ENCODE results near the gene TRABD2B. TPM values are rescaled to one million over a fixed set of nuclear protein-coding genes. Genes with fewer than 3 reads are reported as not detected.

The TRABD2B gene
- total RNA-seq, 1 donor from 2014 or later: not detected

DNA sequence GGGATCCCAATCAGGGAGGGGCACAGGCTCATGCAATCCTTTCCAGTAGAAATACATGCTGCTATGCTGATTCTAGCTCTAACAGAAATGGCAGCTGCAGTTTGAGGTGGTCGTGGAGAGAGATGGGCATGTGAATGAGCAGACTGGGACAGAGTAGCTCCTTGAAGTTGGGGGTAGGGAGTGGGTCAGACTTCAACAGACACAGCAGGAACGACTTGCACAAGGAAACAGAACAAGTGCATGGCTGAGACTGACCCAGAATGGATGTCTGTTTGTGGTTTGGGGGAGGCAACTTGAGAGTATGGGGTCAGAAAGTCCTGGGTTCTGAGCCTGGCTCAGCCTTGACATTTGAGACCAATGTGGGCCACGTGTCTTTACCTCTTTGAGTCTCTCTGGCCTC, 25.1 kb upstream of the TRABD2B start:
- no peak for DNase-seq (ENCODE audit: low read depth)

DNA sequence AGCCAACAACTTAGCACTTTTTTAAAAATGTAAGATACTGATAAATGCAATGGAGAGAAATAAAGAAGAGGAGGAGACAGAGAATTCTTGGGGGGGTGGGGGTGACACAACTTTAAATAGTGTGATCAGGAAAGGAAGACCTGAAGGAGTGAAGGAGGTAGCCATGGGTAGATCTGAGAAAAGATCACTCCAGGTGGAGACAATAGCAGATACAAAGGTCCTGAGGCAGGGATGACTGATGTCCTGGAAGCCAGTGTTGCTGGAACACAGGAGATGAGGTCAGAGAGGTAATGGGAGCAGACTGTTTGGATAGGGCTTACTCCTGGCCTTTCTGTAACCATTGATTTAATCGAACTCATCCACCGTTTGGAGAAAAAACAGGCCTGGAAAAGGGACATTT, 24.6 kb upstream of the TRABD2B start:
- no peak for DNase-seq (ENCODE audit: low read depth)

- DNase-seq (ENCODE audit: low read depth): no peak
Observed at GRCh38 chr1:48019714-48020315, 22.6 kb upstream of the TRABD2B start.

GRCh38 chr1:48018799-48019198, 21.6 kb upstream of the TRABD2B start:
- DNase-seq (ENCODE audit: low read depth): no peak

- no peak for DNase-seq (ENCODE audit: low read depth)
Observed at GRCh38 chr1:48017716-48018115, 20.5 kb upstream of the TRABD2B start.

DNA sequence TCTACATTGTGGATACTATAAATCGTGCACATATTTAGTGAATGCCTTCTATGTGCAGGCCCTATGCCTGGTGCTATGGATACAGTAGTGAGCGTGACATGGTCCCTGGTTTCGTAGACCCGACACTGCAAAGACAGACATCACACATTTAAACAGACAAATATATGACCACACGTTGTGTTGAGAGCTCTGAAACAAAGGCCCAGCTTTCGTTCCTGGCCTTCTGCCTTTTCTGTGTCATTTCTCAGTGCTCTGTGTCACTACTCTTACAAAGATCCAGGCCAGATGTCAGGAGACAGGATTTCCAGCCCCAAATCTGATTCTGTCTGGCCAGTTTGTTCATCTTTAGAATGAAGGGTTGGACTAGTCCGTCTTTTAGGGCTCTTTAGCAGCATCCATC, 19.3 kb upstream of the TRABD2B start:
- DNase-seq (ENCODE audit: low read depth): no peak

DNA sequence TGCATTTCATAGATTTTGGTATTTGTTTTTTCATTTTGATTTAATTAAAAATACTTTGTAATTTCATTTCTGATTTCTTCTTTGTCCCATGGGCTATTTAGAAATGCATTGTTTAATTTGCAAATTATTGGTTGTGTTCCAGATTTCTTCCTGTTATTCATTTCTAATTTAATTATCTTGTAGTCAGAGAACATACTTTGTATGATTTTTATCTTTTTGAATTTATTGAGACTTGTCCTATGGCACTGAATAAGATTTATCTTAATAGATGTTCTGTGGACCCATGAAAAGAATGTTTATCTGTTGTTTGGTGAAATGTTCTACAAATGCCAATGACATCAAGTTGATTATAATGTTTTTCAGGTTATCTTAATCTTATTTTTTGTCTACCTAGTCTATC, 16.1 kb upstream of the TRABD2B start:
- no peak for DNase-seq (ENCODE audit: low read depth)

- DNase-seq (ENCODE audit: low read depth): no peak
Observed at GRCh38 chr1:48007047-48007446, 9.9 kb upstream of the TRABD2B start.

GRCh38 chr1:48006264-48006663, 9.1 kb upstream of the TRABD2B start:
- no peak for DNase-seq (ENCODE audit: low read depth)

DNA sequence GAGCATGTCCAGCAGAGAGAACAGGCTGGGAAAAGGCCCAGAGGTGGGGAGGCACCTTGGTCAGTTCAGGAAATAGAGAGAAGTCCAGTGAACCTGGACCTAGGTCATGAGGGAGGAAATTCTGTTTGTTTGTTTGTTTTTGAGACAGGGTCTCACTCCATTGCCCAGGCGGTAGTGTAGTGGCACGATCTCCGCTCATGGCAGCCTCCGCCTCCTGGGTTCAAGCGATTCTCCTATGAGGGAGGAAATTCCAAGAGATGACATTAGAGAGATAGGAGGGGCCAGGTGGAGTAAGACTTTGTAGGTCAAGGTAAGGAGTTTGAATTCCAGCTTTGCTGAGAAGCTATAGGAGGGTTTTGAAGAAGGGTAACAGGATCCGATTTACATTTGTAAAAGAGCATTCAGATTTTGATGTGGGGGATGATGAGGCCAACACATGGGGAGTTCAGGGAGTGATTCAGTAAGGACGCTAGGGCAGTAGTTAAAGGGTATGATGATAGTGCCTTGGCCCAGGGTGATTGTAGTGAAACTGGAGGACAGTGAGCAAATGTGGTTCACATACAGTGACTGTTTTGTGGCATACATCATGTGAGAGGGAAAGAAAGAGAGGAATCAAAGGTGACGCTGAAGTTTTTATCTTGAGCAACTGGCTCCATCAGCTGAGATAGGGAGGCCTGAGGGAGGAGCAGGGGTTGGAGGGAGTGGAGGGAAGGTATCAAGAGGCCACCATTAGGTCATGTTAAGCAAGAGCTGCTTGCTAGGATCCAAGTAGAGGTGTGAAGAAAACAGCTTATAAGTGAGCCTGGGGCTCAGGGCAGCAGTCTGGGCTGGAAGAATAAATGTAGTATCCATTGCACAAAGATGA, 8.3 kb upstream of the TRABD2B start:
- DNase-seq (ENCODE audit: low read depth): no peak

- peak; percentile 63 for DNase-seq (ENCODE audit: low read depth)
Observed at GRCh38 chr1:48003741-48004531, 6.8 kb upstream of the TRABD2B start.

DNA sequence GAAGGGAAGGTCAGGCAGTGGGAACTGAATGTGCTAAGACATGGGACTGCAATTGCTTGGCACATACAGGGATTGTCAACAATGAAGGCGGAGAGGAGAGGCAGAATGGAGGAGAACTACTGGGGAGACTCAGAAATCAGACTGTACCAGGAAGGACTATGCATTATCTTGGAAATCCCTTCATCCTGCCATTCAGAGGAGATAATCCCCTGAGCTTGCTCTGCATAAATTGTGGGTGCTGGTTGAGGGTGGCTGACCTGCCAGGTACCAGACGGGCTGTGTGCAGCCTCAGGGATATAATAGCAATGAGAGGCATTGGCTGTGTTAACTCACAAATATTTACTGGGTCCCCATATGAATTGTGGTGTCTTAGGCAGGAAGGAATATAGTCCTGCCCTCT, 5.0 kb upstream of the TRABD2B start:
- no peak for DNase-seq (ENCODE audit: low read depth)

GRCh38 chr1:48001696-48002095, 4.5 kb upstream of the TRABD2B start:
- DNase-seq (ENCODE audit: low read depth): no peak

DNA sequence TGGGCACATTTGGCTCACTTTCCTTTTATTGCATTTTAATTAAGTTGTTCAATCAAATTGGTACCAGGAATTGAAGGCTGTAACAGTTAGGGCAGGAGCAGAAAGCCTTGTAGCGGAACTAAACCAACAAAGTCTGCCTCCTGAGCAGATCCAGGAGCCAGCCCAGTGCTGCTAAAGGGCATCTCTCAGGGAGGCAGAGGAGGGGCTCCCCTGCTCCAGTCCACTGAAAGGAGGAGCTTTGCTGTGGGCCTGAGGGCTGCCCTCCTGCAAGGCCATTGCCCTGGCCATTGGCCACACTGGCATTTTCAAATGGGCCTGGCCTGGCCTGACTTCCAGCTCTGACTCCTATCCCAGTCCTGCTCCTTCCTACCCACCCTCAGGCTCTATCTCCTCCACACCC, 3.7 kb upstream of the TRABD2B start:
- DNase-seq (ENCODE audit: low read depth): no peak

GRCh38 chr1:47999097-47999496, 1.9 kb upstream of the TRABD2B start:
- no peak for DNase-seq (ENCODE audit: low read depth)

GRCh38 chr1:47998396-47998990, 1.3 kb upstream of the TRABD2B start:
- DNase-seq (ENCODE audit: low read depth): no peak

GRCh38 chr1:47996406-47997226, 569 bp downstream of the TRABD2B start:
- DNase-seq (ENCODE audit: low read depth): no peak

DNA sequence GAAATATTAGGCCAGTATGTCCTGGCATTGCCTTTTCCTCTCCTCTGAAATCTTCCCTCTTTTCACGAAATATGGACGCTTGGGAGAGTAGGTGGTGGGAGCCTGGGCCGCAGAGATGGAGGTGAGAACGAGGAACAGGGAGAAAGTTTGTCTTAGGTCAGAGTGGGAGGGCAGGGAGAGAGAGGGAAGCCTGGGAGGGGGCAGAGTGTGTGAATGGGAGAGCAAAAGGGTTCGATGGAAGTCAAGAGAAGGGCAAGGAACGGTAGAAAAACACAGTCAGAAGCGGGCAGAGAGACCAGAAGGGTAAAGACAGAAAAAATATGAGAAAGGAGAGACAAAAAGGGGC, 1.2 kb downstream of the TRABD2B start:
- DNase-seq (ENCODE audit: low read depth): no peak

DNA sequence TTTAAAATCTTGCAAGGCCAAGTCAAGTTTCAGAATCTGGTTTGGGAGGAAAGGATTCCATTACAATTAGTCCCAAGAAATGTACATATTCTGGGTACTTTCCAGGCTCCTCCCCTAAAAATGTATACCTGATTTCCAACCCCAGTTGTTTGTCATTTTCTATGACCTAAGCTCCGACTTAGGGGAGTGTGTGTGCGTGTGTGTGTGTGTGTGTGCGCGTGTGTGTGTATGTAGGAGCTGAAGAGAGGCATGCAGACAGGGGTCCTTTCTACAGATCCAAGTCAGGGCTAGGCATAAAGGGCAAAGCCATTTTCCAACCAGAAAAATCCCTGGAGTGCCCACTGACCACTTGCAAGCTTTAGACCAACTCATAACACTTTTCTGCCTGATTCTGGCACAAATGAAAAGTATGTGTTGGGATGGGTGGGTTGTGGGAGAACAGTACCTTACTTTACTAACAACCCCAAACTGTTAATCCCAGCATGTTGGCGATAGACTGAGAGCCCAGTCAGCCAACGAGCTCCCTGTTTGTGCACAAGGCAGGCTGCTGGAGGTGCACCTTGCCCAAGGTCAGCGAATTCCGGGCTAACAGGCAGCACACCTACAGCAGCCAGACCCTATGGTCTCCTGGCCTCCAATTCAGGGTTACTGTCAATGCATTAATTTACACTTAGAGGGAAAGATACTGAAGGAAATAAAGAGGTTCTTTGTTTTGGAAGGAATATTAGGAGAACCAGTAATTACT, 1.7 kb downstream of the TRABD2B start:
- no peak for DNase-seq (ENCODE audit: low read depth)
